Endothelial cell (in vitro differentiated cells): ENCODE data around the gene DNAH10. TPM values are rescaled to one million over a fixed set of nuclear protein-coding genes. Genes with fewer than 3 reads are reported as not detected.

Experiments
- DNase-seq: peaks from one replicate; pipeline ENCODE4 v3.0.0; 2021; ENCODE audit warnings: low spot score
- H3K27ac Mint-ChIP-seq: one replicate; pipeline ENCODE4 v1.8.0; 2021; ENCODE audit warnings: mixed read lengths, inconsistent platforms; ENCODE audit not compliant: unreplicated experiment
- H3K27me3 Mint-ChIP-seq: one replicate; pipeline ENCODE4 v1.8.0; 2021; ENCODE audit warnings: mild to moderate bottlenecking, moderate library complexity, mixed read lengths, inconsistent platforms; ENCODE audit not compliant: unreplicated experiment
- H3K36me3 Mint-ChIP-seq: one replicate; pipeline ENCODE4 v1.8.0; 2021; ENCODE audit warnings: mild to moderate bottlenecking, low read depth, mixed read lengths, inconsistent platforms; ENCODE audit not compliant: unreplicated experiment
- H3K4me1 Mint-ChIP-seq: one replicate; pipeline ENCODE4 v1.8.0; 2021; ENCODE audit warnings: mild to moderate bottlenecking, mixed read lengths, inconsistent platforms; ENCODE audit not compliant: unreplicated experiment
- H3K4me3 Mint-ChIP-seq: one replicate; pipeline ENCODE4 v1.8.0; 2021; ENCODE audit warnings: mild to moderate bottlenecking, mixed read lengths, inconsistent platforms; ENCODE audit not compliant: unreplicated experiment
- H3K9me3 Mint-ChIP-seq: one replicate; pipeline ENCODE4 v1.8.0; 2021; ENCODE audit warnings: mixed read lengths, inconsistent platforms; ENCODE audit not compliant: unreplicated experiment
- CTCF ChIP-seq: fragments of 200-600 bp; sonication (generic); IDR thresholded peaks from one replicate; pipeline ENCODE4 v1.5.0; 2021; ENCODE audit warnings: antibody characterized with exemption; ENCODE audit not compliant: unreplicated experiment
- total RNA-seq: library from RNA; stranded (reverse); fragmentation: NEBNext Ultra II Directional; extraction: Animal tissue kit (Norgen Biotek cat#: 25700); gene quantifications from one replicate; pipeline ENCODE4 v1.2.1, GENCODE V29; 2021; ENCODE audit not compliant: unreplicated experiment

The DNAH10 gene
- total RNA-seq, 1 donor from 2014 or later: 1.2 TPM

DNA sequence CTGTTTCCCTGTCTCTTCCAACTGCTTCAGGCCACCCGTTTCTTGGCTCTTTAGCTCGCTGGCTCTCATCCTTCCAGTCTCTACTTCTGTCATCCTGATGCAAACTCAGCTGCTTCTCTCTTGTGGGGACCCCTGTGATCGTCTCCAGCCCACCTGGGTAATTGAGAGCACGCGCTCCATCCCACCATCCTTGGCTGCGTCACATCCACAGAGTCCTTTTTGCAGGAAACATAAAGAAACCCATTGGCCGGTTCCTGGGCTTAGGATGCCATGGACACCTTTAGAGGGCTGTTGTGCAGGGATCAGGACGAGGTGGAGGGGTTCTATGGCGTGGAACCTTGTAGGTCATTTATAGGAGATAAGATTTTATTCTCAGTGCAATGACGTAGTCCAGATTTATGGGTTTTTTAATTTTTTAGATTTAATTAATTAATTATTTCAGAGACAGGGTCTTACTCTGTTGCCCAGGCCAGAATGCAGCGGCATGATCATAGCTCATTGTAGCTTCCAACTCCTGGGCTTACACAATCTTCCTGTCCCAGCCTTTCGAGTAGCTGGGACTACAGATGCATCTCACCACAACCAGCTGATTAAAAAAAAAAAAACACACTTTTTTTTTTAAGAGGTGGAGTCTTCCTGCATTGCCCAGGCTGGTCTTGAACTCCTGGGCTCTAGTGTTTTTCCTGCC lies 127.9 kb downstream of the DNAH10 start:
- Mint-ChIP-seq H3K4me1 (peaks cover 7% of the 10 kb centered on the region), H3K27me3 (peaks cover 15% of the 10 kb centered on the region), H3K36me3 (no peaks in the 10 kb centered on the region), H3K27ac (no peak overlapping the region), H3K9me3 (no peaks in the 10 kb centered on the region), H3K4me3 (no peak overlapping the region)
- DNase-seq: no peak
- TF ChIP-seq CTCF: no peak

- no peaks in the 10 kb centered on the region for H3K9me3 Mint-ChIP-seq
- H3K27me3 Mint-ChIP-seq: peaks cover 15% of the 10 kb centered on the region
- no peaks in the 10 kb centered on the region for H3K36me3 Mint-ChIP-seq
- no peak overlapping the region for H3K27ac Mint-ChIP-seq
- H3K4me1 Mint-ChIP-seq: peaks cover 7% of the 10 kb centered on the region
- no peak for TF ChIP-seq CTCF
- H3K4me3 Mint-ChIP-seq: no peak overlapping the region
- no peak for DNase-seq
These were observed 128.4 kb downstream of the DNAH10 start for GRCh38 chr12:123890536-123890902.

DNA sequence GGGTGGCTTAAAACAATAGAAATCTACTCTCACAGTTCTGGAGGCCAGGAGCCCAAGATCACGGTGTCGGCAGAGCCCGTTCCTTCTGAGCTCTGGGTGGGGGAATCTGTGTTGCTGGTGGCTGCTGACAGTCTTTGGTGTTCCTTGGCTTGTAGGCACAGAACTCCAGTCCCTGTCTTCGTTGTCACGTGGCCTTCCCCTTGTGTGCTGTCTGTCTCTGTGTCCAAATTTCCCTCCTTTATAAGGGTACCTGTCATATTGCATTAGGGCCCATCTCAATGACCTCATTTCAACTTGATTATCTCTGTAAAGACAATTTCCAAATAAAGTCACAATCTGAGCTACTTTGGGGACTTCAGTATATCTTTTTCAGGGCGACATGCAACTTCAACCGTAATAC lies 128.9 kb downstream of the DNAH10 start:
- H3K27ac Mint-ChIP-seq: no peak overlapping the region
- no peaks in the 10 kb centered on the region for H3K9me3 Mint-ChIP-seq
- no peaks in the 10 kb centered on the region for H3K36me3 Mint-ChIP-seq
- no peak for DNase-seq
- peaks cover 13% of the 10 kb centered on the region for H3K27me3 Mint-ChIP-seq
- peak overlapping the region; percentile 21 for H3K4me3 Mint-ChIP-seq
- H3K4me1 Mint-ChIP-seq: peaks cover 7% of the 10 kb centered on the region
- TF ChIP-seq CTCF: no peak

DNA sequence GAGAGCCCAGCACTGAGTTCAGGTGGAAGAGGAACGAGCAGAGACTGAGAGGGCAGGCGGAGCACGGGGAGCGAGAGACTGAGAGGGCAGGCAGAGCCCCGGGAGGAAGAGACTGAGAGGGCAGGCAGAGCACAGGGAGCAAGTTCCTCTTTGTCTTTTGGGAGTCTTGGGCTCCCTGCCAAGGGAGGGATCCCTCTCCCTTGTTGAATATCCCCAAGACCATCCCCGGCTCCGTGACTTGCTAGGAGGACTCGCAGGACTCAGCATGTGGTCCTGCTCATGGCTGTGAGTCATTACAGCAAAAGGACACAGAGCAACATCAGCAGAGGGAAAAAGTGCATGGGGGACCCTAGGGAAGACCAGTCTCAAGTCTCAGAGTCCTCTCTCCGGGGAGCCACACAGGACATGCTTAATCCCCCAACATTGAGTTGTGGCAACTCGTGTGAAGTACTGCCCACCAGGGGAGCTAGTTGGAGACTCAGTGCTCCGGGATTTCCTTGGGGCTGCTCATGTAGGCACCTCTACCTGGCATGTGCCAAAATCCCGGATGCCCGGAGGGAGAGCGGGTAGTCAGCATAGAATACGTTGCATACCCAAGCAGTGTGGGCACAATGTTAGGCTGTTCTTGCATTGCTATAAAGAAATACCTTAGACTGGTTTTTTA lies 129.5 kb downstream of the DNAH10 start:
- Mint-ChIP-seq H3K36me3 (no peaks in the 10 kb centered on the region), H3K27ac (no peak overlapping the region), H3K4me3 (peak overlapping the region; percentile 21), H3K4me1 (peaks cover 7% of the 10 kb centered on the region), H3K27me3 (peaks cover 10% of the 10 kb centered on the region), H3K9me3 (no peaks in the 10 kb centered on the region)
- no peak for DNase-seq
- TF ChIP-seq CTCF: no peak

DNA sequence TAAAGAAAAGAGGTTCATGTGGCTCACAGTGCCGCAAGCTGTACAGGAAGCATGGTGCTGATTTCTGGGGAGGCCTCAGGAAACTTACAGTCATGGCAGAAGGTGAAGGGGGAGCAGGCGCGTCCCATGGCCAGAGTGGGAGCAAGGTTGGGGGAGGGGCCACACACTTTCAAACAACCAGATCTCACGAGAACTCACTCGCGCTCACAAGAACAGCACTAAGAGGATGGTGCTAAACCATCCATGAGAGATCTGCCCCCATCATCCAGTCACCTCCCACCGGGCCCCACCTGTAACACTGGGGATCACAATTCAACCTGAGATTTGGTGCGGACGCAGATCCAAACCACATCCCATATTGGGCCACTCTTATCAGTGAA lies 130.1 kb downstream of the DNAH10 start:
- Mint-ChIP-seq H3K27ac (no peak overlapping the region), H3K27me3 (peaks cover 8% of the 10 kb centered on the region), H3K9me3 (no peaks in the 10 kb centered on the region), H3K4me1 (peaks cover 7% of the 10 kb centered on the region), H3K36me3 (no peaks in the 10 kb centered on the region), H3K4me3 (peak overlapping the region; percentile 65)
- no peak for DNase-seq
- TF ChIP-seq CTCF: no peak
